ENCODE data around the gene FOXP1. TPM values are rescaled to one million over a fixed set of nuclear protein-coding genes. Genes with fewer than 3 reads are reported as not detected.
A peak's percentile ranks its signal among the peaks of the same experiment; 100 is the strongest.

Gene FOXP1
- total RNA-seq, 1 donor from 2014 or later = 71.3 TPM

GRCh38 chr3:71384837-71385716 lies 198.5 kb downstream of the FOXP1 start:
- Mint-ChIP-seq H3K27me3 (ENCODE audit: unreplicated experiment) (peaks cover 3% of the 10 kb centered on the region), H3K4me1 (ENCODE audit: unreplicated experiment) (peaks cover 25% of the 10 kb centered on the region), H3K9me3 (ENCODE audit: unreplicated experiment) (no peaks in the 10 kb centered on the region), H3K27ac (ENCODE audit: unreplicated experiment) (peak overlapping the region; percentile 51), H3K4me3 (ENCODE audit: unreplicated experiment) (no peak overlapping the region), H3K36me3 (ENCODE audit: low read depth, unreplicated experiment) (no peaks in the 10 kb centered on the region)
- TF ChIP-seq, protein P1, sequence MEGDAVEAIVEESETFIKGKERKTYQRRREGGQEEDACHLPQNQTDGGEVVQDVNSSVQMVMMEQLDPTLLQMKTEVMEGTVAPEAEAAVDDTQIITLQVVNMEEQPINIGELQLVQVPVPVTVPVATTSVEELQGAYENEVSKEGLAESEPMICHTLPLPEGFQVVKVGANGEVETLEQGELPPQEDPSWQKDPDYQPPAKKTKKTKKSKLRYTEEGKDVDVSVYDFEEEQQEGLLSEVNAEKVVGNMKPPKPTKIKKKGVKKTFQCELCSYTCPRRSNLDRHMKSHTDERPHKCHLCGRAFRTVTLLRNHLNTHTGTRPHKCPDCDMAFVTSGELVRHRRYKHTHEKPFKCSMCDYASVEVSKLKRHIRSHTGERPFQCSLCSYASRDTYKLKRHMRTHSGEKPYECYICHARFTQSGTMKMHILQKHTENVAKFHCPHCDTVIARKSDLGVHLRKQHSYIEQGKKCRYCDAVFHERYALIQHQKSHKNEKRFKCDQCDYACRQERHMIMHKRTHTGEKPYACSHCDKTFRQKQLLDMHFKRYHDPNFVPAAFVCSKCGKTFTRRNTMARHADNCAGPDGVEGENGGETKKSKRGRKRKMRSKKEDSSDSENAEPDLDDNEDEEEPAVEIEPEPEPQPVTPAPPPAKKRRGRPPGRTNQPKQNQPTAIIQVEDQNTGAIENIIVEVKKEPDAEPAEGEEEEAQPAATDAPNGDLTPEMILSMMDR (IDR thresholded peaks at IDR 0.05; ENCODE audit: unreplicated experiment) = no peak
- DNase-seq (ENCODE audit: low spot score) = no peak

GRCh38 chr3:71384388-71384787 lies 199.1 kb downstream of the FOXP1 start:
- TF ChIP-seq, protein P1 (IDR thresholded peaks at IDR 0.05; ENCODE audit: unreplicated experiment) = no peak
- no peak for DNase-seq (ENCODE audit: low spot score)
- no peak overlapping the region for H3K4me3 Mint-ChIP-seq (ENCODE audit: unreplicated experiment)
- H3K9me3 Mint-ChIP-seq (ENCODE audit: unreplicated experiment) = no peaks in the 10 kb centered on the region
- H3K4me1 Mint-ChIP-seq (ENCODE audit: unreplicated experiment) = peaks cover 25% of the 10 kb centered on the region
- peaks cover 3% of the 10 kb centered on the region for H3K27me3 Mint-ChIP-seq (ENCODE audit: unreplicated experiment)
- H3K36me3 Mint-ChIP-seq (ENCODE audit: low read depth, unreplicated experiment) = no peaks in the 10 kb centered on the region
- H3K27ac Mint-ChIP-seq (ENCODE audit: unreplicated experiment) = peak overlapping the region; percentile 57

GRCh38 chr3:71380096-71380495 lies 203.4 kb downstream of the FOXP1 start:
- H3K27ac Mint-ChIP-seq (ENCODE audit: unreplicated experiment) = no peak overlapping the region
- TF ChIP-seq, protein P1 (IDR thresholded peaks at IDR 0.05; ENCODE audit: unreplicated experiment) = peak; percentile 13
- DNase-seq (ENCODE audit: low spot score) = no peak
- H3K27me3 Mint-ChIP-seq (ENCODE audit: unreplicated experiment) = peaks cover 3% of the 10 kb centered on the region
- H3K4me1 Mint-ChIP-seq (ENCODE audit: unreplicated experiment) = peaks cover 20% of the 10 kb centered on the region
- no peaks in the 10 kb centered on the region for H3K9me3 Mint-ChIP-seq (ENCODE audit: unreplicated experiment)
- no peak overlapping the region for H3K4me3 Mint-ChIP-seq (ENCODE audit: unreplicated experiment)
- H3K36me3 Mint-ChIP-seq (ENCODE audit: low read depth, unreplicated experiment) = no peaks in the 10 kb centered on the region

- DNase-seq (ENCODE audit: low spot score) = no peak
- peaks cover 9% of the 10 kb centered on the region for H3K4me1 Mint-ChIP-seq (ENCODE audit: unreplicated experiment)
- H3K27me3 Mint-ChIP-seq (ENCODE audit: unreplicated experiment) = peaks cover 3% of the 10 kb centered on the region
- no peak overlapping the region for H3K27ac Mint-ChIP-seq (ENCODE audit: unreplicated experiment)
- no peak overlapping the region for H3K4me3 Mint-ChIP-seq (ENCODE audit: unreplicated experiment)
- no peaks in the 10 kb centered on the region for H3K9me3 Mint-ChIP-seq (ENCODE audit: unreplicated experiment)
- TF ChIP-seq, protein P1 (IDR thresholded peaks at IDR 0.05; ENCODE audit: unreplicated experiment) = no peak
- H3K36me3 Mint-ChIP-seq (ENCODE audit: low read depth, unreplicated experiment) = no peaks in the 10 kb centered on the region
Observed at GRCh38 chr3:71378509-71378908, 205.0 kb downstream of the FOXP1 start.

GRCh38 chr3:71376911-71377310 lies 206.6 kb downstream of the FOXP1 start:
- TF ChIP-seq, protein P1 (IDR thresholded peaks at IDR 0.05; ENCODE audit: unreplicated experiment) = no peak
- no peaks in the 10 kb centered on the region for H3K36me3 Mint-ChIP-seq (ENCODE audit: low read depth, unreplicated experiment)
- no peaks in the 10 kb centered on the region for H3K9me3 Mint-ChIP-seq (ENCODE audit: unreplicated experiment)
- DNase-seq (ENCODE audit: low spot score) = no peak
- H3K27me3 Mint-ChIP-seq (ENCODE audit: unreplicated experiment) = no peaks in the 10 kb centered on the region
- no peak overlapping the region for H3K27ac Mint-ChIP-seq (ENCODE audit: unreplicated experiment)
- H3K4me1 Mint-ChIP-seq (ENCODE audit: unreplicated experiment) = peaks cover 9% of the 10 kb centered on the region
- H3K4me3 Mint-ChIP-seq (ENCODE audit: unreplicated experiment) = no peak overlapping the region
